Neural crest cell (in vitro differentiated cells): Measurements from ENCODE around the gene CAPZA1. TPM values are rescaled to one million over a fixed set of nuclear protein-coding genes. Genes with fewer than 3 reads are reported as not detected.

Source experiments
- DNase-seq: peaks from one replicate; pipeline ENCODE4 v3.0.0; 2021; ENCODE audit warnings: low read depth, mixed read lengths, low spot score
- H3K27ac Mint-ChIP-seq: one replicate; pipeline ENCODE4 v1.8.0; 2021; ENCODE audit warnings: mild to moderate bottlenecking, mixed read lengths; ENCODE audit not compliant: unreplicated experiment
- H3K27me3 Mint-ChIP-seq: 2 replicates; pipeline ENCODE4 v1.8.0; 2021; ENCODE audit warnings: low read depth, mild to moderate bottlenecking, mixed read lengths
- H3K36me3 Mint-ChIP-seq: 2 replicates; pipeline ENCODE4 v1.8.0; 2021; ENCODE audit warnings: low read depth, mild to moderate bottlenecking, mixed read lengths
- H3K4me1 Mint-ChIP-seq: 2 replicates; pipeline ENCODE4 v1.8.0; 2021; ENCODE audit warnings: mixed read lengths
- H3K4me3 Mint-ChIP-seq: one replicate; pipeline ENCODE4 v1.8.0; 2021; ENCODE audit warnings: mild to moderate bottlenecking, mixed read lengths
- H3K9me3 Mint-ChIP-seq: 2 replicates; pipeline ENCODE4 v1.8.0; 2021; ENCODE audit warnings: mixed read lengths
- total RNA-seq: library from RNA; stranded (reverse); gene quantifications from 2 replicates; pipeline ENCODE4 v1.2.1, GENCODE V29; 2021
- TF ChIP-seq, protein P1 (sequence below): fragments of 200-600 bp; sonication (generic); conservative IDR thresholded peaks from 2 replicates; pipeline ENCODE4 v1.5.0; 2021; ENCODE audit warnings: antibody characterized with exemption, mild to moderate bottlenecking

CAPZA1 gene
- total RNA-seq, 1 donor from 2014 or later, result 131 TPM

DNA sequence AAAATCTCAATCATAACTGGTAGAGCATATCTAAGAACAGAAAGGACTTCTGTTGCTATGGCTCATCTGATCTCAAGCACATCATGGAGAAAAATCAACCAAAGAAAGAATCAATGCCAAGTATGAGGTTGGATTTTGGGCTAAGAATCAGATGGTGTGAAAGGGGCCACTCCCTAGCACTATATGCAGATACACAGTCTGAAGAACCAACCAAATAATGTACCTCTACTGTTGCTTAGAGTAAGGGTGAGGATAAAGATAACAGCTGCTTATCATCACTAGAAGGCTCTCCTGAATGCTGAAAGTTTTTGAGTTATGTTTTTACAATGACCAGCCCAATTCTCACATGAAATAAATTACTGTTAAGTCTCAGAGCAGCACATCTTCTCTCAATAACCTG is 36.3 kb upstream of the CAPZA1 start:
- TF ChIP-seq, protein P1, sequence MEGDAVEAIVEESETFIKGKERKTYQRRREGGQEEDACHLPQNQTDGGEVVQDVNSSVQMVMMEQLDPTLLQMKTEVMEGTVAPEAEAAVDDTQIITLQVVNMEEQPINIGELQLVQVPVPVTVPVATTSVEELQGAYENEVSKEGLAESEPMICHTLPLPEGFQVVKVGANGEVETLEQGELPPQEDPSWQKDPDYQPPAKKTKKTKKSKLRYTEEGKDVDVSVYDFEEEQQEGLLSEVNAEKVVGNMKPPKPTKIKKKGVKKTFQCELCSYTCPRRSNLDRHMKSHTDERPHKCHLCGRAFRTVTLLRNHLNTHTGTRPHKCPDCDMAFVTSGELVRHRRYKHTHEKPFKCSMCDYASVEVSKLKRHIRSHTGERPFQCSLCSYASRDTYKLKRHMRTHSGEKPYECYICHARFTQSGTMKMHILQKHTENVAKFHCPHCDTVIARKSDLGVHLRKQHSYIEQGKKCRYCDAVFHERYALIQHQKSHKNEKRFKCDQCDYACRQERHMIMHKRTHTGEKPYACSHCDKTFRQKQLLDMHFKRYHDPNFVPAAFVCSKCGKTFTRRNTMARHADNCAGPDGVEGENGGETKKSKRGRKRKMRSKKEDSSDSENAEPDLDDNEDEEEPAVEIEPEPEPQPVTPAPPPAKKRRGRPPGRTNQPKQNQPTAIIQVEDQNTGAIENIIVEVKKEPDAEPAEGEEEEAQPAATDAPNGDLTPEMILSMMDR, result no peak

DNA sequence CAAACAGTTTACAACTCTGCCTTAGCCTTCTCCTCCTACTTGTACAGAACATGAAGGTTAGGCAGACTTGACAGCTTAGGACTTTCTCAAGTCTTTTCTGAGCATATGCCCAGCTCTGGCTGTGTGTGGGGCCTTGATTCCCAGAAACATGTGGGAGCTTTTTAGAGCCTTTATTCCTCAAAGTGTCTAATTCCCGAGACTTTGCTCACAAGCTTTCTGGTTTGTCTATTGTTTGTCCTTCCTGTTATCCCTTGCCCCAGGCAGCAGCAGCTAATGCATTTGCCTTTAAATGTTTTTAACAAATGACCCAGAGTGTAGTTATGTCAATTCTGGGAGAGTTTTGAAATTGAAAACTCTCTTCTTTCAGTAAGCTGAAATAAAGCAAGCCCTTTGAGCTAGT is 29.9 kb upstream of the CAPZA1 start:
- Mint-ChIP-seq H3K9me3 (peaks cover 3% of the 10 kb centered on the region), H3K4me3 (no peak overlapping the region), H3K27me3 (no peaks in the 10 kb centered on the region), H3K4me1 (peaks cover 10% of the 10 kb centered on the region), H3K27ac (peak overlapping the region; percentile 13), H3K36me3 (peaks cover 31% of the 10 kb centered on the region)
- TF ChIP-seq, protein P1, result no peak
- no peak for DNase-seq

More for the DNA sequence above, 36.3 kb upstream of the CAPZA1 start:
- Mint-ChIP-seq H3K36me3 (peaks cover 8% of the 10 kb centered on the region), H3K9me3 (no peaks in the 10 kb centered on the region), H3K4me1 (no peaks in the 10 kb centered on the region), H3K4me3 (no peak overlapping the region), H3K27ac (no peak overlapping the region), H3K27me3 (no peaks in the 10 kb centered on the region)
- DNase-seq, result no peak

DNA sequence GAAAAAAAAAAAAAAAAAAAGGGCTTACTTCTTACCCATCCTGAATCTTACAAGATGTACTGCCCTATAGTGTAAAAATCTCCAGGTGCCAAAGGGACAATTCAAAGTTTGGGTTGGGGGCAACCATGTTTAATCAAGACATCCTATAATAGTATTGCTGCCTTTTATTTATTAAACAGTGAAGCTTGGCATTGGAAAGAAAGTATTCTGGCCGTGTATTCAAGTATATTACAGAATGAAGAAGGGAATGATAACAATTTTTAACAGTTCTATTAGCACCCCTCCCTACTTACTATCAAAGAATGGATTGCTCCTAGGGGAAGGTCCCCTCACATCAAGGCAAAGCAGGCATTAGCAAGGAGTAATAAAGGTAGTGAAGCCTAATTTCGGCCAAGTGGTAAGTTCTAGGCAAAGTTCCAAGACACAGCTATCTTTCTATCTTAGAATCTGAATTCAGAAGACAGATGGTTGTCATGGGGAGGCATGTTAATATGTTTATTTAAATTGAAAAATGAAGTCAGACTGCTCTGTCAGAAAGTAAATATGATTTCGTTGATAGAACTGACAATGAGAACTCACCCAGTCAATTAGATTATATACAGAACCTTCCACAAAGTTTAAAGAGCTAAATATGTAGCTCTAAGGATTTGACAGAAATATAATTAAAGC is 25.3 kb upstream of the CAPZA1 start:
- DNase-seq, result no peak
- Mint-ChIP-seq H3K27ac (no peak overlapping the region), H3K9me3 (no peaks in the 10 kb centered on the region), H3K36me3 (peaks cover 15% of the 10 kb centered on the region), H3K4me1 (peaks cover 10% of the 10 kb centered on the region), H3K27me3 (no peaks in the 10 kb centered on the region), H3K4me3 (no peak overlapping the region)
- TF ChIP-seq, protein P1, result no peak

GRCh38 chr1:112599477-112599876 is 20.2 kb upstream of the CAPZA1 start:
- H3K27ac Mint-ChIP-seq, result no peak overlapping the region
- H3K4me1 Mint-ChIP-seq, result no peaks in the 10 kb centered on the region
- no peak for DNase-seq
- TF ChIP-seq, protein P1, result no peak
- H3K4me3 Mint-ChIP-seq, result no peak overlapping the region
- no peaks in the 10 kb centered on the region for H3K9me3 Mint-ChIP-seq
- peaks cover 5% of the 10 kb centered on the region for H3K36me3 Mint-ChIP-seq
- no peaks in the 10 kb centered on the region for H3K27me3 Mint-ChIP-seq

GRCh38 chr1:112603012-112603411 is 16.6 kb upstream of the CAPZA1 start:
- H3K36me3 Mint-ChIP-seq, result peaks cover 11% of the 10 kb centered on the region
- H3K27ac Mint-ChIP-seq, result no peak overlapping the region
- DNase-seq, result no peak
- TF ChIP-seq, protein P1, result no peak
- H3K4me1 Mint-ChIP-seq, result no peaks in the 10 kb centered on the region
- H3K4me3 Mint-ChIP-seq, result no peak overlapping the region
- no peaks in the 10 kb centered on the region for H3K27me3 Mint-ChIP-seq
- H3K9me3 Mint-ChIP-seq, result no peaks in the 10 kb centered on the region
